Karpas-422 (cell line): ENCODE measurements around the gene C9orf50. TPM values are rescaled to one million over a fixed set of nuclear protein-coding genes. Genes with fewer than 3 reads are reported as not detected.

Source experiments
- DNase-seq: peaks from one replicate; pipeline ENCODE4 v3.0.0-alpha.2; 2015
- H2AFZ ChIP-seq: fragments of 200-600 bp; sonication (generic); 2 replicates; pipeline ENCODE4 v1.6.1; 2014; ENCODE audit warnings: antibody characterized with exemption, low read length, mixed read lengths
- H3K27ac ChIP-seq: fragments of 200-600 bp; sonication (generic); 2 replicates; pipeline ENCODE4 v1.5.1; 2014; ENCODE audit warnings: mild to moderate bottlenecking, low read length, moderate library complexity
- H3K27me3 ChIP-seq: fragments of 200-600 bp; sonication (generic); 2 replicates; pipeline ENCODE4 v1.6.1; 2014; ENCODE audit warnings: low read length, mixed read lengths
- H3K36me3 ChIP-seq: fragments of 200-600 bp; sonication (generic); 2 replicates; pipeline ENCODE4 v1.6.1; 2014; ENCODE audit warnings: low read length, mixed read lengths; ENCODE audit not compliant: insufficient read depth
- H3K4me1 ChIP-seq: fragments of 200-600 bp; sonication (generic); 2 replicates; pipeline ENCODE4 v1.6.1; 2014; ENCODE audit warnings: mild to moderate bottlenecking, low read length, mixed read lengths
- H3K4me2 ChIP-seq: fragments of 200-600 bp; sonication (generic); 2 replicates; pipeline ENCODE4 v1.6.1; 2014; ENCODE audit warnings: low read length, low read depth, mild to moderate bottlenecking; ENCODE audit not compliant: poor library complexity, severe bottlenecking
- H3K4me3 ChIP-seq: fragments of 200-600 bp; sonication (generic); 2 replicates; pipeline ENCODE4 v1.5.1; 2014; ENCODE audit warnings: mild to moderate bottlenecking, antibody characterized with exemption, low read length, mixed read lengths
- H3K79me2 ChIP-seq: fragments of 200-600 bp; sonication (generic); 2 replicates; pipeline ENCODE4 v1.6.1; 2014; ENCODE audit warnings: mild to moderate bottlenecking, low read length, mixed read lengths
- H3K9ac ChIP-seq: fragments of 200-600 bp; sonication (generic); 2 replicates; pipeline ENCODE4 v1.6.0; 2014; ENCODE audit warnings: low read length
- H3K9me2 ChIP-seq: fragments of 200-600 bp; sonication (generic), shearing (Covaris generic); replicated peaks from 2 replicates; pipeline ENCODE4 v1.6.0; 2014; ENCODE audit warnings: mild to moderate bottlenecking, low read length, moderate library complexity; ENCODE audit not compliant: insufficient read depth
- H3K9me3 ChIP-seq: fragments of 300-700, 200-600 bp; sonication (generic); 2 replicates; pipeline ENCODE4 v1.6.1; 2014; ENCODE audit warnings: low read length, mixed read lengths
- H4K20me1 ChIP-seq: fragments of 200-600 bp; sonication (generic); 2 replicates; pipeline ENCODE4 v1.6.1; 2014; ENCODE audit warnings: mild to moderate bottlenecking, antibody characterized with exemption, low read length, low read depth; ENCODE audit not compliant: insufficient read depth
- total RNA-seq: library from RNA; depleted of rRNA; stranded (reverse); fragments of >200 nt; shearing (Covaris generic); gene quantifications from 2 replicates; pipeline ENCODE4 v1.2.3, GENCODE V29; 2014; ENCODE audit warnings: low replicate concordance

C9orf50 gene
- total RNA-seq, 1 experiment from 2014 or later, result not detected

GRCh38 chr9:129630967-129631673 is 10.2 kb upstream of the C9orf50 start:
- DNase-seq, result no peak
- Histone ChIP-seq H4K20me1 (peaks cover 79% of the 10 kb centered on the region), H3K9me2 (no peaks in the 10 kb centered on the region), H2AFZ (no peak overlapping the region), H3K4me1 (peaks cover 19% of the 10 kb centered on the region), H3K4me2 (no peak overlapping the region), H3K27me3 (no peaks in the 10 kb centered on the region), H3K4me3 (no peak overlapping the region), H3K36me3 (peaks cover 22% of the 10 kb centered on the region; the same call in 1 of the 2 replicates), H3K9ac (no peak overlapping the region), H3K79me2 (peaks cover 85% of the 10 kb centered on the region), H3K9me3 (no peaks in the 10 kb centered on the region), H3K27ac (no peak overlapping the region)

GRCh38 chr9:129629251-129629820 is 8.4 kb upstream of the C9orf50 start:
- H3K4me3 ChIP-seq, result no peak overlapping the region
- H3K27me3 ChIP-seq, result no peaks in the 10 kb centered on the region
- H3K9me2 ChIP-seq, result no peaks in the 10 kb centered on the region
- peaks cover 80% of the 10 kb centered on the region for H3K79me2 ChIP-seq
- H2AFZ ChIP-seq, result no peak overlapping the region
- no peak overlapping the region for H3K27ac ChIP-seq
- H3K4me2 ChIP-seq, result no peak overlapping the region
- H3K9ac ChIP-seq, result no peak overlapping the region
- peaks cover 33% of the 10 kb centered on the region for H3K4me1 ChIP-seq
- peaks cover 75% of the 10 kb centered on the region for H4K20me1 ChIP-seq
- no peaks in the 10 kb centered on the region for H3K9me3 ChIP-seq
- no peak for DNase-seq
- H3K36me3 ChIP-seq, result peaks cover 22% of the 10 kb centered on the region; the same call in 1 of the 2 replicates

GRCh38 chr9:129628709-129629108 is 7.8 kb upstream of the C9orf50 start:
- Histone ChIP-seq H3K4me3 (no peak overlapping the region), H4K20me1 (peaks cover 71% of the 10 kb centered on the region), H3K4me2 (peak overlapping the region; percentile 89), H3K27ac (no peak overlapping the region), H3K27me3 (no peaks in the 10 kb centered on the region), H3K9me3 (no peaks in the 10 kb centered on the region), H2AFZ (no peak overlapping the region), H3K9ac (0 out of 2 replicates have a peak overlapping the region, but pooled peaks have one; percentile 85), H3K9me2 (no peaks in the 10 kb centered on the region), H3K36me3 (peaks cover 22% of the 10 kb centered on the region; the same call in 1 of the 2 replicates), H3K4me1 (peaks cover 39% of the 10 kb centered on the region), H3K79me2 (peaks cover 76% of the 10 kb centered on the region)
- DNase-seq, result no peak

- H3K9ac ChIP-seq, result peak overlapping the region; percentile 85
- H3K4me1 ChIP-seq, result peaks cover 44% of the 10 kb centered on the region
- H3K27me3 ChIP-seq, result no peaks in the 10 kb centered on the region
- H3K79me2 ChIP-seq, result peaks cover 68% of the 10 kb centered on the region
- H2AFZ ChIP-seq, result no peak overlapping the region
- DNase-seq, result no peak
- peak overlapping the region; percentile 86 for H3K4me3 ChIP-seq
- H3K36me3 ChIP-seq, result peaks cover 22% of the 10 kb centered on the region; the same call in 1 of the 2 replicates
- no peaks in the 10 kb centered on the region for H3K9me2 ChIP-seq
- peak overlapping the region; percentile 89 for H3K4me2 ChIP-seq
- H4K20me1 ChIP-seq, result peaks cover 64% of the 10 kb centered on the region
- no peaks in the 10 kb centered on the region for H3K9me3 ChIP-seq
- 0 out of 2 replicates have a peak overlapping the region, but pooled peaks have one; percentile 68 for H3K27ac ChIP-seq
These were observed 6.9 kb upstream of the C9orf50 start for GRCh38 chr9:129627556-129628440.

GRCh38 chr9:129626625-129627284 is 5.9 kb upstream of the C9orf50 start:
- Histone ChIP-seq H3K79me2 (peaks cover 58% of the 10 kb centered on the region), H3K27ac (peak overlapping the region; percentile 68), H3K36me3 (peaks cover 22% of the 10 kb centered on the region; the same call in 1 of the 2 replicates), H3K9me2 (no peaks in the 10 kb centered on the region), H3K4me3 (peak overlapping the region; percentile 86), H3K9ac (peak overlapping the region; percentile 85), H2AFZ (no peak overlapping the region), H3K4me2 (peak overlapping the region; percentile 89), H4K20me1 (peaks cover 54% of the 10 kb centered on the region), H3K9me3 (no peaks in the 10 kb centered on the region), H3K27me3 (no peaks in the 10 kb centered on the region), H3K4me1 (peaks cover 44% of the 10 kb centered on the region)
- peak; percentile 63 for DNase-seq

GRCh38 chr9:129626079-129626624 is 5.3 kb upstream of the C9orf50 start, which contains the start of gene NTMT1:
Gene NTMT1, plus strand, starts transcription at chr9:129626163. Its CDS starts 6,541 bp downstream, at chr9:129632704.
- peaks cover 47% of the 10 kb centered on the region for H4K20me1 ChIP-seq
- no peaks in the 10 kb centered on the region for H3K9me3 ChIP-seq
- peak within 1 kb of the TSS; percentile 89 for H3K4me2 ChIP-seq
- H3K4me3 ChIP-seq, result peak within 1 kb of the TSS; percentile 86
- peaks cover 44% of the 10 kb centered on the region for H3K4me1 ChIP-seq
- H3K36me3 ChIP-seq, result peaks cover 22% of the 10 kb centered on the region; the same call in 1 of the 2 replicates
- H3K9me2 ChIP-seq, result no peaks in the 10 kb centered on the region
- no peaks in the 10 kb centered on the region for H3K27me3 ChIP-seq
- H3K27ac ChIP-seq, result peak within 1 kb of the TSS; percentile 68
- H3K9ac ChIP-seq, result peak within 1 kb of the TSS; percentile 85
- peak; percentile 93 for DNase-seq
- H3K79me2 ChIP-seq, result peaks cover 51% of the 10 kb centered on the region
- H2AFZ ChIP-seq, result peak within 1 kb of the TSS; percentile 48; the same call in 1 of the 2 replicates

GRCh38 chr9:129624947-129625346 is 4.0 kb upstream of the C9orf50 start:
- peak; percentile 74 for DNase-seq
- H3K4me3 ChIP-seq, result peak overlapping the region; percentile 57
- peak overlapping the region; percentile 85 for H3K9ac ChIP-seq
- H3K9me3 ChIP-seq, result no peaks in the 10 kb centered on the region
- H3K9me2 ChIP-seq, result no peaks in the 10 kb centered on the region
- H3K4me2 ChIP-seq, result peak overlapping the region; percentile 89
- 0 out of 2 replicates have a peak overlapping the region, but pooled peaks have one; percentile 48 for H2AFZ ChIP-seq
- H3K79me2 ChIP-seq, result peaks cover 39% of the 10 kb centered on the region
- H3K27ac ChIP-seq, result peak overlapping the region; percentile 19; the same call in 1 of the 2 replicates
- peaks cover 44% of the 10 kb centered on the region for H3K4me1 ChIP-seq
- H3K36me3 ChIP-seq, result peaks cover 17% of the 10 kb centered on the region; the same call in 1 of the 2 replicates
- no peaks in the 10 kb centered on the region for H3K27me3 ChIP-seq
- peaks cover 35% of the 10 kb centered on the region for H4K20me1 ChIP-seq
